DMS53 (cell line): ENCODE measurements around the gene GRB10.

Experiments
- DNase-seq: peaks from one replicate; lab custom pipeline; 2025; lab: John Stamatoyannopoulos, UW

GRB10 gene

DNA sequence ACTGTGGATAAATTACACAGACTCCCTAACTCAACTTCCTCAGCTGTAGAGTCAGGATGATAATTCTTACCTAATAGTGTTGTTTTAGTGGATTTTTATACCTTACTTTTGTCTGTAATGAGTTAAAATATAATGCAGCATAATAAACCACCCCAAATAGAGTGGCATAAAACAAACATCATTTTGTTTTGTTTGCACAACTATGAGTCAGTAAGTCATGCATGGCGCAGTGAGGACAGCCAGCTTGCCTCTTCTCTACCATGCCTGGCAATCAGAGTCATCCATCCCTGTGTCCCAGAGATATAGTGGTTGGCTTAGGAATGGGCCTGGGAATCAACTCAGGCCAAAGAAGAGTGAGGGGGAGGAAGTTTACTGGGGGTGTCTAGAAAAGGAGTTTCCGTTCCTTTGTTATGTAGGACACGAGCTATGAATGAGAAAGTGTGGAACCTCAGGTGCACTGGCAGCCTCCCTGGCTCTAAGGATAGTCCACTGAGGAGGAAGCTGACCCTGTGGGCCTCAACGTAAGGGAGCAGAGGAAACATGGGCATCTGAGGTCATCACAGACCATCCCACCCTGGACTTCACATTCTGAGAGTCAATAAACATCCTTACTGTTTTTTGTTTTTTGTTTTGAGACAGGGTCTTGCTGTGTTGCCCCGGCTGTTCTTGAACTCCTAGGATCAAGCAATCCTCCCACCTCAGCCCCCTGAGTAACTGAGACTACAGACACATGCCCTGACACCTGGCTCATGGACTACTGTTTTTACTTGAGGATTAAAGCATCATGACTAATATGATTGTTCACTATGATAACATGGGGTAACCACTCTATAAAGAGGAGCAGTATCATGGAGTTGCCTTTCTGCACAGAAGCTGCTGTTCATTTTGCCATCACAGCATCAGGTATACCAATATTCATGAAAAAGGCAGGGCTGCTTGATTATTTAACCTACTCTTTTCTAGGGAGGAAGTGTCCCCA, 21.0 kb upstream of the GRB10 start:
- peak; percentile 81 for DNase-seq

DNA sequence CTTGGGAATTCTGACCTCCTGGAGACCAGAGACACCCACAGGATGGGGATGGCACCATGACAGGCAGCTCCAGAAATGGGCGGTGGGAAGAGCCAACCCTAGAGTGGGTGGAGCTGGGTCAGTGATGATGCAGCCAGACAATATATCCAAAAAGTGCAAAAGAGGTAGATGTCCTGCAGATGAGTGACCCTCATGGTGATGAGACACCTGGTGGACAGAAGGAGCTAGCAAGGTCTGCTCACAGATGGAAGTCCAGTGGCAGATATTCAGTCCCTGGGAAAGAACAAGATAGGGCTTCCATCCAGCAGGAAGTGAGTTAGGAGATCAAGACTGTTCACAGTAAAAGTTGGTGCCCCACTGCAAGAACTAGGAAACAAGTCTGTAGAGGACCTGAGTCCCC, 19.2 kb upstream of the GRB10 start:
- DNase-seq, result peak; percentile 24

DNA sequence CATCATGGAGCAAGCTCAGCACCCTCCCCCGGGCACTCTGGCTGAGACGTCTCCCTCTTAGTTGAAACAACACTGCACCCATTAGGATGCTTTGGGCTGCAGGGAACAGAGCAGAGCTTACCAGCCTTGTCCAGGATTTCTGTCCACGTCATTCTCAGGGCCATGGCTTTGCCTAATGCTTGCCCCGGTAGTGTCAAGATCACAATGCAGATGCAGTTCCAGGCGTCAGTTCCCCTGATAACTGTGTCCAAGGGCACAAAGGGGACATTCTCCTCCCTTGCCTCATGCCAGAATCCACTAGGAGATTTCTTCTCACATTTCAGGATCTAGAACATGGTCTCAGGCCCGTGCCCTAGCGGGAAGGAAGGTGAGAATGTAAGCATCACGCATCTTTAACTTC, 17.2 kb upstream of the GRB10 start:
- no peak for DNase-seq

DNA sequence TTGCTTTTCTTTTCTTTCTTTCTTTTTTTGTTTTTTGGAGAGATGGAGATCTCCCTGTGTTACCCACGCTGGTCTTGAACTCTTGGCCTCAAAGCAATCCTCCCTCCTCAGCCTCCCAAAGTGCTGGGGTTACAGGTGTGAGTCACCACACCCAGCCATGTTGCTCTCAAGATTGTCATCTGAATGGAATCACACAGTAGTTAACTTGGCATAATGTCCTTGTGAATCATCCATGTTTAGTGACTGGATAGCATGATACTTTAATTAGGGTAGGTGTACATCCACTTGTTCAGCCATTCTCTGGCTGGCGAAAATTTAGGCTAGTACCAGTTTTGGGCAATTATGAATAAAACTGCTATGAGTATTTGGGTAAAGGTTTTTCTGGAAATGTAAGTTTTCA, 15.4 kb upstream of the GRB10 start:
- no peak for DNase-seq

DNA sequence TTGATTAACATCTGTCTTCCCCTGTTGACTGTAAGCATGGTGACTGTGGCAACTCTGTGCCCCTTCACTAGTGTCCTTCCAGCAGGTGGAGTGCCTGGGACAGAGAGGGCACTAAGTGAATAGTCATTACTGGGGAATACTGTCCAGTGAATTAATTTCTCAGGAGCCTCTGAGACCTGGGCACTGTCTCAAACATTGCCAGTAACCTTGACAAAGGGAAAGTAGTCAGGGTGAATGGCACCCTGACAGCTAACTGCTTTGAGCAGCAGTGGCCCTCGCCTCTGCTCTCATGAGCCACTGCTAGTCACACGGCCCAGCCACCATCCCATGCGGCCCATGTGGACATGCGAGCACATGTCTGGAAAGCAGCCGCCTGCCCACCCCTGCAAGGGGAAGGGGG, 13.1 kb upstream of the GRB10 start:
- DNase-seq, result peak; percentile 59

DNA sequence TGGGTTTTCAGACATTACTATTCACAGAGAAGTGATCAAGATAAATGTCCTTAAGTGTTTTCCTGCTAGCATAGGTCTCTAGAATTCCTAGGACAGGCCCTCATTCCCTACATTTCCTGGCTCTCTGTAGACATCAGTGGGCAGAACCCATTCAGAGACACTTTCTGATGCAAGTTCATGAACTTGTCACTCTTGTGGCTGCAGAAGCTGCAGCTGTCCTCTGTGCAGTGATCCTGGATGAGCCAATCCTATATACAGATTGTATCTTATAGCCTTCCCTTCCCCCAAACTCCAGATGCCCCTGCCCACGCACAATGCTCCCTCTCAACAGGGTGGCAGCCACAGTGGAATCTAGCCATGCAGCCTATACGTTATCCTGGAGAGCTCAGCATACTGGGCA, 12.6 kb upstream of the GRB10 start:
- no peak for DNase-seq

DNA sequence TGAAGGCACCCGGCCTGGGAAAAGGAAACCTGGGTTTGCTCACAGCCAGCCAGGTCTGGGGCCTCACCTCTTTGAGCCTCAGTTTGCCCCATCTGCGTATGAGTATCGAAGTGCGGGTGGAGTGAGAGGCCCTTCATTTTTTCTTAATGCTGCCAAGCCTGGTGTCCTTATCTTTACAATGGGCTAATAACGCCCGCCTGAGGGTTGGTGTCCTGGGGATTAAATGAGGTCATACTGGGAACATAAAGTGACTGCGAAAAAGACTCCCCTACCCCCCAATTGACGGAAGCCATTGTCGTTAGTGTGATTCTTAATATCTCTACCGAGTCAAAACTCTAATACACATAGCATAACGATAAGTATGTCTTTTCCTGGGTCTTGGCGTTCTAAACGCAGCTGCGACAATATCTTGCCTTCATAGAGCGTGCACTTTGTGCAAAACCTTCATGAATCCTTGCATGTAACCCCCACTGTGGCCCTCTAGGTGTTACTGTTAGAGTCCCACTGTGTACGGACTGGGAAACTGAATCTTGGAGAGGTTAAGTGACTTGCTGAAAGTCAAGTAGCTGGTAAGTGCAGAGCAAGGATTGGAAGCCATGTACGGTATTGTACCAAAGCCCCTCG, 11.4 kb upstream of the GRB10 start:
- no peak for DNase-seq

DNA sequence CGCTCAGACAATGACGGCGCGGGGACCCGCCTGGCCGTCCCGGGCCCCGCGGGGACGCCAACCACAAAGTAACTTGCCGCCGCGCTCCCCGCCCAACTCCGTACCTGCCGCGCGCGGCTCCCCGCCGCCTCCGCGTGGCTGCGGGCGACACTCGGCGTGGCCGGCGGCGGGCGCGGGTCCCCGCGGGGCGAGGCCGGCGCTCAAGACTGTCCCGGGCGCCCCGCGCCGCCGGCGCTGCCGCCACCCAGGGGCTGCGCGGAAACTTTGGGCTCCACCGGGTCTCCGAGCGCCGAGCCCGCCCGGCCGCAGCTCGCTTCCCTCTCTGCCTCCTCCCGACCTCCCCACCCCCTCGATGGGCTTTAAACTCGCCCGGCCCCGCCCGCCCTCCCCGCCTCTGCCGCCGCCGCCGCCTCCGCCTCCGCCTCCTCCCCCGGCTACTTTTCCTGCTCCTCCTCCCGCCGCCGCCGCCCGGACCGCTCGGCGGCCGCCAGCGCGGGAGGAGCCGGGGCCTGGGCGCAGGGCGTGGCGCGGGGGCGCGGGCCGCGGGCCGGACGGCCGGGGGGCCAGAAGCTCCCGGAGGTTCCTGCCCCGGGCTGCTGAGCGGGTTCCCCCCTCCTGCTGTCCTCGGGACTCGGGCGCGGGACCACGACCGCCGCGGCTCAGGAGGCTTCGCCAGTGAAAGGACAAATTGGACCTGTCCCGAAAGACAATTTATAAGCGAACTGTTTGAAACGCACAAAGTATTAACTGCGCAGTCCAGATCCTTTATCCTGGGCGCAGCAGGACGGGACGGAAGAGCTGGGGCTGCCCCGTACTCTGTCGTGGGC, 10.6 kb upstream of the GRB10 start:
- DNase-seq, result peak; percentile 80

DNA sequence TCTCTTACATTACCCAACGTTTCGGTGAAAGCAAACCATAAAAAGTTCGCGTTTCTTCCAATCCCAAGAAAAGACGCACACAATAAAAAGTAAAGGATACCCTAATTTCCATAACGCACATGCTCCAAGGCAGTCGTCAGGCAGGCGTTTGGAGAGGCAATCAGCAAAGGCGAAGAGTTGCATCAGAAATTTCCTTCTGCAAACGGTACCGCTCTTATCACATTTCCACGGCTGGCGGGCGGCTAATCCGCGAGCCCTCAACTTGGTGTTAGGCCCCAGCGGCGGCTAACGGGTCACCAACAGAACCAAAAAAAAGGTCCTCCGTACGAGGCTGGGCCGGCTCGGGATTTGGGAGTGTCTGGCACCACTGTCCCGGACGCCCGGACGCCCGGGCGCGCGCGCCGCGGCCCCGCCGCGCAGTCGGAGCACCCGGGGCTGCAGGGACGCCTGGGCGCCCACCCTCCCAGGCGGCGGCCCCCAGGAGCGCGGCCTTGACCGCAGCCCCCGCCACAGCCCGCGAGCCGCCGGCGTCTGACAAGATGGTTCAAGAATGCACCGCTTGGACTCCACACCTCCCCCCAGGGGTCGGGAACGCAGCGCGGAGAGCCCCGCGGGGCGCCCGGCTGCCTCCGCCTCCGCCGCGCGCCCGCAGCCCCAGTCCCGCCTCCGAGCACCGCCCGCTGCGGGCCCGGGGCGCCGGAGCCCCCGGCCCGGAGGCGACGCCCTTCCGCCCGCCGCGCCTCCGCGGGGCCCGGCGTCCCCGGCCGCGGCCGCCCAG, 9.8 kb upstream of the GRB10 start:
- peak; percentile 54 for DNase-seq

DNA sequence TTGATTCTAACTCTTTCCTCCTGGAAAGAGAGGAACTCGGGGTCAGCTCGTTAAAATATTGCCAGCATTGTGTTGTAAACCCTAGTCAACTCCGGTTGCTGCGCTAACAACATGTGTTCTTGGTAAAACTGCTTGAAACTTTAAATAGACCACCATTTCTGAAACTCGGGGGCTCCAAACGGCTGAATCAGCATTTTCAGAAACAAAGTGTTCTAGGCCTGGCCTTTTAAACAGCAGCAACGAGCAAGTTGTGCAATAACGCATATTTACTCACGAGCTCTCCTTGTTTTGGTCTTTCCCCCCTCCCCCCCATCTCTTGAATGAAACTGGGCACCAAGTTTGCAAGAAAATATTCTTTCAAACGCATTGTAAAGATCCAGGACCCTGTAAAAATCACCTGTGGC, 9.2 kb upstream of the GRB10 start:
- DNase-seq, result peak; percentile 48

DNA sequence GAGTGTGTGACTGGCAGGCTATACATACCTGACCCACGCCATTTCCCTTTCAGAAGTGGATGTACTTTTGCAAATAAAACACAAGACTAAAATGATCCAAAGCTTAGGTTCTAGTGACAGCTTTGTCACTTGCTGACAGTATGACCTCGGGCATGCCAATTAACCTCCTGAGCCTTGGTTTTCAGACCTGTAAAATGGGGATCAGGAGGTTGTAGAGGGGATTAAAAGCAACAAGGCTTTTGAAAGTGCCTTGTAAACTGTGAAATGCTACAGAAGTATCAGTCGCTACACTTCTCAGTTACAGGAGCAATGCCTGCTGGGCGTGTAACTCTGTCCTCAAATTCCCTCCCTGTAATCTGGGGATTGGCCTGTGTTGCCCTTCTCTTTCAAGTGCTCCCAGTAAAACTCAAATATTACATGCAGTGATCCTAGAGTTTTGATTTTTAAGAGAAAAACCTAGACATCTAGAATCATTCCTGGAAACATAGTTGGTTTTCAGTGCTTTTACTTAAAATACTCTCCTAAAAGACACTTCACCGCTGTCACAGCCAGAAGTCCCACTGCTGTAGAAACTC, 8.8 kb upstream of the GRB10 start:
- DNase-seq, result no peak

DNA sequence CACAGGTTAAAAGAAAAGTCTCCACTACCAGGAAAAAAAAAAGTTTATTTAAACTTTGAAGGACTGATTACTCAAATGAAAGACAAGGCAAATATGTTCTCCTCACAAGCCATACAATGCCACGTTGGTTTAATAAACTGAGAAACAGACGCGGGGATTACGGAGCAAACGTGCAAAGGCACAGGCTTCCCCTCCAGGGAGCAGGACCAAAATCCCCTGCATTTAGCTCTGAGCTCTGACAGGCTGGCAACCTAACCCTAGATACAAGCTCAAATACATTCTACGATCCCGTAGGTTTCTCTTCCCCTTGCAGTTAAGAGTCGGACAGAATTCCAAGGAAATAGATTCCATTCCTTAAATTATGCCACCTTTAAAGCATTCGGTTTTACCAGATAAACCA, 7.7 kb upstream of the GRB10 start:
- no peak for DNase-seq

DNA sequence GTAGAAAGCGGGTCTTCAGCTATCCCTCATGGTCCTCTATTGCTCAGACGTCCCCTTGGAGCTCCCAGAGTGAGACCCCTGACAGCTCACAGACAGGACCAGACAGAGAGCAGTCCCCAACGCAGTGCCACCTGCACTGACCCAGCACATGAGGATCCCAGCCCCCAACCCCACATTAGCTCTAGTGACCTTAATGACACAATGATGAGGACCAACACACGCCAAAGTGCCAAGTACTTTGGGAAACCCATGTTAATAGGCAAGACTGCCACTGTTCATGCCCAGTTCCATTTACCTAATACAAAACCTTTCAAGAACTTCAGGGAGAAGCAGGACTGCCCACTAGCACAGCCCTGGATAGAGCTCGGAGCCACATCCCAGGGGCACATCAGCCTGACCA, 5.7 kb upstream of the GRB10 start:
- peak; percentile 18 for DNase-seq

DNA sequence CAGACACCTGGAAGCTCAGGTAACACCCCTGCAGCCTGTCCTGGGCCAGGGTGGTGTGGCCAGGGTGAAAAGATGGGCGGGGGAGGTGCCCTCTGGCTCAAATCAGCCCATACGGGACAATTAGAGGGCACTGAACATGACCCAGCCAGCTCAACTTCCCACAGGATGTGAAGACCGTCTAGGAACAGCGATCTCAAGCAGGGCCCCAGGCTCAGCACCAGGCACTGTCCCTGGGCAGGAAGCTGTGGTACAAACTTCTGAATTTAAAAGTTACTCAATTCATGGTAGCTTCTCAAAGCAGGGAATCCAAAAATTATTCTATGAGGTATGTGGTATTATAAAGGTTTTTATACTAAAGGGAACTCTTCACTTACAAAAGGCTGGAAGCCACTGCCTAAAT, 5.1 kb upstream of the GRB10 start:
- no peak for DNase-seq

DNA sequence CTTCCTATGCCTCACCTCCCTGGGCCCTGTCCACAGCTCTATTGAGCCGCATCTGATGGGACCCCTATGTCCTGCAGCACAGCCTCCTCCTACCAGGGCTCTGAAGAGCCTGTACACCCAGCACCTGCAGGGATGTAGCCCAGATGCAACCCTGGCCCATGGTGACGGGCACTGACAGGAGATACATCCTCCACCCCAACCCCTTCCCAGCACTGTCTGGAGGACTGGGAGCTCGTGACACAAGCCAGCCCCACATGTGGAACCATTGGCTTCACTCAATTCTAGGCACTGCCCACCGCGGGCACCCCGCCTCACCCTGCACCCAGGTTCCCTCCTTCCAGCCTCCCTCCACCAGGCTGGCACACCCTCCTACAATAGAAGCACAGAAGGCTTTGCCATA, 2.6 kb upstream of the GRB10 start:
- no peak for DNase-seq

DNA sequence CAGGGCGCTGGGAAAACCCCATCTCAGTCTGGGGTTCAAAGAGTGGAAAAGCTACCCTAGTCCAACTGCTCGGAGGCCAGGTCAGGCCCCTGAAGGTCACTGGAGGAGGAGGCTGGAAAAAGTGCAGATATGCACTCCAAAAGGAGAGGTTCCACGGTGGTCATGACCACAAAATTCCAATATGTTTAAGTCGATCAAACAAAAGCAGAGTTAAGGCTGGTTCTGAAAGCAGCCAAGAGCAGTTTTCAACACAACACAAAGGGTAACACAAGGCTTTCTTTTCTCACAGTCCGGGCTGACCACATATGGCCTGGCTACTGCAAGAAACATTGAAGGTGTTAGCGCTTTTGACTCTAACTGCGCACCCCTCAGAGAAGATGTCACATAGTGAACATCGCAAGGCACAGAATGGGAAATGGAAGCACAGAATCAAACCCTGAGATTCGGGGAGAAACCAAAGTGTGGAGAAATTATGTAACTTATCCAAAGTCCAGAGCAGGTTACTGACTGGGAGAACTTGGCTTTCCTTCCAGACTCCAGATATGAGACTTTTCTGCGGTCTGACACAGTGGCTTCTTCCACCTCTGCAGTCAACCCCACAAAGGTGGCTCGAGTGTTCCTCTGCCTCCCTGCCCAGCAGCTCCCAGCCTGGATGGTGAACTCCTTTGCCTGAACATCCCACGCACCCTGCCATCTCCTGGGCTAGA, 1.3 kb upstream of the GRB10 start:
- DNase-seq, result no peak

DNA sequence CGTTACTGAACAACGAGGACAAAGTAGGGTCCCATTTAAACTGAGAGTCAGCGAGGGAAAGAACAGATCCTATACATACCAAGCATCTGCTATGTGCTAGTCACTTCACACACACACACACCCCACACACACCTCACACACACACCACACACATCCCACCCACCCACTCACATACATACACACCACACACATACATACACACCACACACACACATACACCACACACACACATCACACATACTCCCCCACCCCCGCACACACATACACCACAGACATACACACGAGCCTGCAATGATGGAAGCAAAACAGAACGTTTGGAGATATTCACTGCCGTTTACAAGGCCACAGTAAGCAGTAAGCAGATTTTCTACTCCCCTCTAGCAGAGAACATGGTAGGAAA, 607 bp upstream of the GRB10 start:
- no peak for DNase-seq

DNA sequence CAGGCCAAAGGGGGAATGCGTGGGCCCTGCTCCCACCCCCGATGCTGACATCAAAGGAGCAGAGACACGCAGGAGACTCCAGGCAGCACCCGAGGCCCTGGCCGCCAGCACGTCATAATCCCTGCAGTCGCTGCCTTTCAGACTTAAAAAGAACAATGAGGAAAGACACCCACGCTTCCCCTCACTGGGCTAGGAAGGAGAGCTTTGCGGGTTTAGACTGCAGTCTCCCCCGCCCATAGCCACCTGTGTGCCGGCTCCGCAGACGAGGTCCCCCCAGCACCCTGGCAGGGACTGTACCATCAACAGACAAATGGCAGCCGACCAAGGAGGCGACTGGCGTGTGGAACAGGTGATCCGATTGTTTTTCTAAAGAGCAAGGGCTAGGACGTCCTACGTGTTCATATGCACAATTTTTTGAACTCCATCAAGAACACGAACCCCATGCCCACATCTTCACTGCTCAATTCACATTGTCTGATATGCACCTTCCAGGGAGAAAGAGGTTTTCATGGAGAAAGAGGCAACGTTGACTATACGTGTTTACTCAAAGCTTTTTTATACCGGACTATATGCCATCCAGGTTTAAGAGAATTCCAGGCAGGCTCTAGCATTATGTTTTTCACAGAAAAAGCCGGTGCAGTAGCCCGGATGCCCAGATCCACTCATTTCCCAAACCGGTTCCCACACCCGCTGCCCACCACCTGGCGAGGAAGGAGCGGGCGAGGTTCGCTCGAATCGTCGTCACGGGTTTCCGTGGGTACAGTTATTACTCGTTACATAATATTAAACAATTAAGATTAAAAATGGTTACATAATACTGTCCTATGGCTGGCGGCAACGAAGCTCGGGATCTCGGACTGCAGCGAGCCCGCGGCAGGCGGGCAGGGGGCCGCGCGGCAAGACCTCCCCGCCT, 1.1 kb downstream of the GRB10 start:
- DNase-seq, result peak; percentile 36

DNA sequence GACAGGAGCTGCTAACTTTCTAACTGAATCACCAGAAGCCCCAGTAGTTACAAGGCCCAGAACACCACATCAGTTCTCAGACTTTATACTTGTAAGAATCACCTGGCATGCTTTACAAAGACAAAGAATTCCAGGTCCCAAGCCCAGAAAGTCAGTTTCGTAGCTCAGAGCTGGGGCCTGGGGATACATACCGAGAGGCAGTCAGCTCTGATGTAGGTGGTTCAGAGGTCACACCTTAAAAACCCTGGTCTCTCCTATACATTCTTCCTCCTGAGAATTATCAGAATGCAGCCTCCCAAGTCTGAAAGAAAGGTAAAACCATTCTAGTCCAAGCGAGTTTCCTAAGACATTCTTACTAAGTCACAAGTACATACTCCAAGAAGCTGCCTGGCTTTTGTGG, 2.3 kb downstream of the GRB10 start:
- DNase-seq, result no peak

DNA sequence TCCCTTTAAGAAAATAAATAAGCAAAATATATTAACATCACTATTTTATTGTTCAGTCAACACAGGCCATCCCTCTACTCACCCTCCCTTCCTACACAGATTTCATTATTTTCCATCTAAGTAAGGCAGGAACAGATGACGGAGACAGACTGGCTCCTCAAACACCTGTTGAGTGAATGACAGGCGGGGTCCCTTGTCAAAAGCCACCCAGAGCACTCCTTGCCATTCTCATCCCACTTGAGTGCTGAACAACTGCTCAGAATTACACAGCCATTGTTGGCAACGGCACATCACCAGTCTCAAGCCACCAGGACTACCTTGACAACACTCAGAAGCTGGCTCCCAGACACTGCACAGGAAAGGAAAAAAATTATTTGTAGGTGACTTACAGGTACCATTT, 3.3 kb downstream of the GRB10 start:
- no peak for DNase-seq
